Liver (tissue), 3 donors: ENCODE data around the gene TNS3.

Source experiments
- FOXA2 ChIP-seq: IDR thresholded peaks from 2 replicates; pipeline ENCODE4 v1.6.1; 2016; ENCODE audit warnings: antibody characterized with exemption
- JUND ChIP-seq, 2 donors: IDR thresholded peaks; 2 replicates each; pipeline ENCODE4 v1.6.1; 2016; ENCODE audit warnings: antibody characterized with exemption in 2 of 2
- MAX ChIP-seq: IDR thresholded peaks from 2 replicates; pipeline ENCODE4 v1.6.1; 2016; ENCODE audit warnings: antibody characterized with exemption
- NR2F2 ChIP-seq: IDR thresholded peaks from 2 replicates; pipeline ENCODE4 v1.6.1; 2016; ENCODE audit warnings: antibody characterized with exemption
- TF ChIP-seq, protein P1 (sequence below): fragments of 150-350 bp; IDR thresholded peaks from 2 replicates; pipeline ENCODE4 v1.5.1; 2017; ENCODE audit warnings: improper control_type of control experiment, low read depth, low read length; ENCODE audit not compliant: missing input control
- TF ChIP-seq, protein P2 (sequence below): IDR thresholded peaks from 2 replicates; pipeline ENCODE4 v1.6.1; 2016; ENCODE audit warnings: antibody characterized with exemption
- donor health status: healthy.
- donor health status: healthy.

- TF ChIP-seq, protein P1, sequence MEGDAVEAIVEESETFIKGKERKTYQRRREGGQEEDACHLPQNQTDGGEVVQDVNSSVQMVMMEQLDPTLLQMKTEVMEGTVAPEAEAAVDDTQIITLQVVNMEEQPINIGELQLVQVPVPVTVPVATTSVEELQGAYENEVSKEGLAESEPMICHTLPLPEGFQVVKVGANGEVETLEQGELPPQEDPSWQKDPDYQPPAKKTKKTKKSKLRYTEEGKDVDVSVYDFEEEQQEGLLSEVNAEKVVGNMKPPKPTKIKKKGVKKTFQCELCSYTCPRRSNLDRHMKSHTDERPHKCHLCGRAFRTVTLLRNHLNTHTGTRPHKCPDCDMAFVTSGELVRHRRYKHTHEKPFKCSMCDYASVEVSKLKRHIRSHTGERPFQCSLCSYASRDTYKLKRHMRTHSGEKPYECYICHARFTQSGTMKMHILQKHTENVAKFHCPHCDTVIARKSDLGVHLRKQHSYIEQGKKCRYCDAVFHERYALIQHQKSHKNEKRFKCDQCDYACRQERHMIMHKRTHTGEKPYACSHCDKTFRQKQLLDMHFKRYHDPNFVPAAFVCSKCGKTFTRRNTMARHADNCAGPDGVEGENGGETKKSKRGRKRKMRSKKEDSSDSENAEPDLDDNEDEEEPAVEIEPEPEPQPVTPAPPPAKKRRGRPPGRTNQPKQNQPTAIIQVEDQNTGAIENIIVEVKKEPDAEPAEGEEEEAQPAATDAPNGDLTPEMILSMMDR, result no peak
- TF ChIP-seq FOXA2 (no peak), MAX (no peak), NR2F2 (peak; percentile 87), JUND (IDR thresholded peaks at IDR 0.05) (peak in 1 of 2 donors; percentile 77)
- TF ChIP-seq, protein P2, sequence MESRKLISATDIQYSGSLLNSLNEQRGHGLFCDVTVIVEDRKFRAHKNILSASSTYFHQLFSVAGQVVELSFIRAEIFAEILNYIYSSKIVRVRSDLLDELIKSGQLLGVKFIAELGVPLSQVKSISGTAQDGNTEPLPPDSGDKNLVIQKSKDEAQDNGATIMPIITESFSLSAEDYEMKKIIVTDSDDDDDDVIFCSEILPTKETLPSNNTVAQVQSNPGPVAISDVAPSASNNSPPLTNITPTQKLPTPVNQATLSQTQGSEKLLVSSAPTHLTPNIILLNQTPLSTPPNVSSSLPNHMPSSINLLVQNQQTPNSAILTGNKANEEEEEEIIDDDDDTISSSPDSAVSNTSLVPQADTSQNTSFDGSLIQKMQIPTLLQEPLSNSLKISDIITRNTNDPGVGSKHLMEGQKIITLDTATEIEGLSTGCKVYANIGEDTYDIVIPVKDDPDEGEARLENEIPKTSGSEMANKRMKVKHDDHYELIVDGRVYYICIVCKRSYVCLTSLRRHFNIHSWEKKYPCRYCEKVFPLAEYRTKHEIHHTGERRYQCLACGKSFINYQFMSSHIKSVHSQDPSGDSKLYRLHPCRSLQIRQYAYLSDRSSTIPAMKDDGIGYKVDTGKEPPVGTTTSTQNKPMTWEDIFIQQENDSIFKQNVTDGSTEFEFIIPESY, result no peak
Measured at GRCh38 chr7:47446871-47447466, 134.9 kb downstream of the TNS3 start.
